ENCODE measurements around the gene NEU1.

DNA sequence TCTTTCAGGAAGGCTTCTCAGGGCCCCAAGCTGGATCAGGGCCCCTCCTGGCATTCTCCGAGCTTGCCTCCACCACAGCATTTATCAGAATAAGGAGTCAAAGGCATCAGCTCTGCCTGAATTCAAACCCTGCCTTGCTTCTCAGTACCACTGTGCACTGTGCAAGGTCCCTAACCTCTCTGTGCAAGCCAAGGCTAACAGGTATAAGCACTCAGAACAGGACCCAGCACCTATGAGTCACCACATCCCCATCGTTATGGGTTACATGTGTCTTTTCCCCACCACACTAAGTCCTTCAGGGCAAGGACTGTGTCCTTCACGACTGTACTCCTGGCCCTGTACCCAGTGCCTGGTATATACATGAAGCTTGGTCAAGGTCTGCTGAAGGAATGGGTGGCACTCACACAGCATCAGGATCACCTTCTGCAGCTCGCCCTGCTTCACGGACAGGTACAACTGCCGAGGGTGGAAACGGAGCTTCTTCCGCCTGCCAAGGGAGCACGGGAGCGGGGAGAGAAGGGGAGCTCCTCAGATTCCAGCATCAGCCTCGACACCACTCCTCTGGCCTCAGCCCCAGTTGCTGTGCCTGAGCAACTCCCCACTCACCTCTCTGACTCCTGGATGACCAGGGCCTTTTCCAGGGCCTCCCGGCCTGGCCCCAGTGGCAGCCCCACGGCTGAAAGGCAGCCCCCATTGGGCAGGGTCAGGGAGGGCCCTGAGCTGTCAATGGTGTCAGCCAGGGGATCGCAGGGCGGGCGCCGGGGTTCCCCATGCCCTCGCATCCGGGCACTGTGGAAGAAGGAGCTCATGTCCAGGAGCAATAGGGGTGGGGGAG, 24.8 kb upstream of the NEU1 start:
- TF ChIP-seq, protein P1, sequence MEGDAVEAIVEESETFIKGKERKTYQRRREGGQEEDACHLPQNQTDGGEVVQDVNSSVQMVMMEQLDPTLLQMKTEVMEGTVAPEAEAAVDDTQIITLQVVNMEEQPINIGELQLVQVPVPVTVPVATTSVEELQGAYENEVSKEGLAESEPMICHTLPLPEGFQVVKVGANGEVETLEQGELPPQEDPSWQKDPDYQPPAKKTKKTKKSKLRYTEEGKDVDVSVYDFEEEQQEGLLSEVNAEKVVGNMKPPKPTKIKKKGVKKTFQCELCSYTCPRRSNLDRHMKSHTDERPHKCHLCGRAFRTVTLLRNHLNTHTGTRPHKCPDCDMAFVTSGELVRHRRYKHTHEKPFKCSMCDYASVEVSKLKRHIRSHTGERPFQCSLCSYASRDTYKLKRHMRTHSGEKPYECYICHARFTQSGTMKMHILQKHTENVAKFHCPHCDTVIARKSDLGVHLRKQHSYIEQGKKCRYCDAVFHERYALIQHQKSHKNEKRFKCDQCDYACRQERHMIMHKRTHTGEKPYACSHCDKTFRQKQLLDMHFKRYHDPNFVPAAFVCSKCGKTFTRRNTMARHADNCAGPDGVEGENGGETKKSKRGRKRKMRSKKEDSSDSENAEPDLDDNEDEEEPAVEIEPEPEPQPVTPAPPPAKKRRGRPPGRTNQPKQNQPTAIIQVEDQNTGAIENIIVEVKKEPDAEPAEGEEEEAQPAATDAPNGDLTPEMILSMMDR (IDR thresholded peaks at IDR 0.05 in 8 of 11, conservative IDR thresholded peaks at IDR 0.05 in 3 of 11) = no peak
- no peak for TF ChIP-seq POLR2A (IDR thresholded peaks at IDR 0.05)

Data from spleen (tissue), 7 donors.